ENCODE data around the gene NFKBIA. TPM values are rescaled to one million over a fixed set of nuclear protein-coding genes. Genes with fewer than 3 reads are reported as not detected.
"Not testable (repeated sequence)": the region's sequence is repeated elsewhere in the genome, so short reads cannot be mapped to it uniquely, and the experiment has no call there.

The NFKBIA gene, protein sequence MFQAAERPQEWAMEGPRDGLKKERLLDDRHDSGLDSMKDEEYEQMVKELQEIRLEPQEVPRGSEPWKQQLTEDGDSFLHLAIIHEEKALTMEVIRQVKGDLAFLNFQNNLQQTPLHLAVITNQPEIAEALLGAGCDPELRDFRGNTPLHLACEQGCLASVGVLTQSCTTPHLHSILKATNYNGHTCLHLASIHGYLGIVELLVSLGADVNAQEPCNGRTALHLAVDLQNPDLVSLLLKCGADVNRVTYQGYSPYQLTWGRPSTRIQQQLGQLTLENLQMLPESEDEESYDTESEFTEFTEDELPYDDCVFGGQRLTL
- total RNA-seq (10 to 100 TPM; 69.9 to 90.7 TPM), polyA plus RNA-seq (ENCODE audit: insufficient read length in 2 of 2) (10 to 100 TPM; 39.3 to 41.0 TPM)
- long read RNA-seq, donor 1, transcript NFKBIA-201 (6 exons, 1,558 nt) = major isoform, 19 of 34 reads
- long read RNA-seq, donor 1, partial matches to known transcripts = 10 of 34 reads
- long read RNA-seq, donor 1, other reads (novel, unspliced or antisense) = 0 of 34 reads
- long read RNA-seq, donor 2, transcript NFKBIA-201 (6 exons, 1,558 nt) = major isoform, 9 of 9 reads
- long read RNA-seq, donor 2, partial matches to known transcripts = 0 of 9 reads
- long read RNA-seq, donor 2, other reads (novel, unspliced or antisense) = 0 of 9 reads
- long read RNA-seq, donor 3, partial matches to known transcripts = 0 of 7 reads
- long read RNA-seq, donor 3, other reads (novel, unspliced or antisense) = 0 of 7 reads
- long read RNA-seq, donor 4, transcript NFKBIA-209 (5 exons, 1,537 nt) = minor isoform, 6 of 73 reads
- long read RNA-seq, donor 4, transcript NFKBIA-201 (6 exons, 1,558 nt) = major isoform, 37 of 73 reads
- long read RNA-seq, donor 4, partial matches to known transcripts = 24 of 73 reads
- long read RNA-seq, donor 4, other reads (novel, unspliced or antisense) = 0 of 73 reads

DNA sequence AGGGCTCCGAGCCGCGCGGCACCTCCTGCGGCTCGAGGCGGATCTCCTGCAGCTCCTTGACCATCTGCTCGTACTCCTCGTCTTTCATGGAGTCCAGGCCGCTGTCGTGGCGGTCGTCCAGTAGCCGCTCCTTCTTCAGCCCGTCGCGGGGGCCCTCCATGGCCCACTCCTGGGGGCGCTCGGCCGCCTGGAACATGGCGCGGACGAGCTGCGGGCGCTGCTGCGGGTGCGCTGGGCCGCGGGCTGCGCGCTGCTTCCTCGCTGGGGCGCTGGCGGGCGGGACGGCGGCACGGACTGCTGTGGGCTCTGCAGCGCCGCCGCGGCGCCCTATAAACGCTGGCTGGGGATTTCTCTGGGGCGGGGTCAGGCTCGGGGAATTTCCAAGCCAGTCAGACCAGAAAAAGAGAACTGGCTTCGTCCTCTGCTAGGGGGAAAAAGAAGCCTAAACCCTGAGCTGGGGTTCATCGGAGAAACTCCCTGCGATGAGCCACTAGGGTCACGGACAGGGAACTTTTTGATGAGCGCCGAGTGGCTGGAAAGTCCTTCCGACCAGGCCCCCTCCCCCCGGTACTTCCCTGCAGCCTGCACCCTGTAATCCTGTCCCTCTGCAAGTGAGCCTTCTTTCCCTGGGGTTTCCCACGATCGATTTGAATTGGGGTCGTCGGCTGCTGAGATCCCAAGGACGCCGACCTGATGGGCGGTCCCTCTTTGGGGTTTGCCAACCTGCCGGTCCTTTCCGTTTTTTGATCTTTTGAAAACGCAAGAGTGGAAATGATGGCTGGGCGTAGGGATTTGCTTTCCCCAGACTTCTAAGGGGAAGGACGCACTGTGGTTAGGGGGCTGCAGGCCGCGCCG is at the start of gene NFKBIA:
Gene NFKBIA (minus strand): TSS at position 301 of the 855 bp plus-strand sequence. CDS start 105 bp downstream, at position 196.
- peak within 1 kb of the TSS; percentile 74 for H3K4me3 ChIP-seq (ENCODE audit: low read depth, low read length)
- H3K36me3 ChIP-seq (ENCODE audit: control insufficient read depth, insufficient read depth, low read length) = peaks cover 22% of the 10 kb centered on the region
- peak in 4 of 6 donors; percentile 63 to 95 (median 82) for DNase-seq (ENCODE audit: low read depth in 4 of 6, low spot score in 6 of 6)
- under 1% methylated on average over 62 of the region's 69 CpGs for WGBS (ENCODE audit: insufficient coverage)
- H3K4me1 ChIP-seq (ENCODE audit: control insufficient read depth, insufficient read depth, low read length) = peaks cover 29% of the 10 kb centered on the region
- peak within 1 kb of the TSS; percentile 97 for H3K27ac ChIP-seq (ENCODE audit: low read depth, low read length)
- no peaks in the 10 kb centered on the region for H3K9me3 ChIP-seq (ENCODE audit: control insufficient read depth, insufficient read depth, low read length)
- no peaks in the 10 kb centered on the region for H3K27me3 ChIP-seq (ENCODE audit: control insufficient read depth, insufficient read depth, low read length)

DNA sequence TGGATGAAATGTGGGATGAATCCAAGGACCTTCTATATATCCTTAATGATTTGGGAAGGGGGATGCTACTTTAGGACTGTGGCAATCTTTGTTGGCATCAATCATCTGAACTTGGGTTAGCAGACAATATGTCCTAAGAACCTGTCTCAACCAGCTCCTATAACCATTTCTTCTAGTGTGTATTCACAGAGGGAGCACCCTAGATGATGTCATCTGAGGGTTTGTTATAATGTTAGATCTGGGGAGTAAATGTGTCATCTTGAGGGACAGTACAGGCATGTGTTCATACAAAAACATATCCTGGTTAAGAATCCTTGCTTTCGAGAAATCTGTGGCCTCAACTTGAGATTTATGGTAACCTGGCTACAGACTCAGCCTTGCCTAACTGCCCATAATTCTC is 41.9 kb upstream of the NFKBIA start:
- no peak for DNase-seq (ENCODE audit: low read depth in 4 of 6, low spot score in 6 of 6)
- H3K36me3 ChIP-seq (ENCODE audit: control insufficient read depth, insufficient read depth, low read length) = no peaks in the 10 kb centered on the region
- H3K4me1 ChIP-seq (ENCODE audit: control insufficient read depth, insufficient read depth, low read length) = no peaks in the 10 kb centered on the region
- no peaks in the 10 kb centered on the region for H3K9me3 ChIP-seq (ENCODE audit: control insufficient read depth, insufficient read depth, low read length)
- WGBS (ENCODE audit: insufficient coverage) = 100% methylated on average over 1 of the region's 1 CpG
- H3K27me3 ChIP-seq (ENCODE audit: control insufficient read depth, insufficient read depth, low read length) = no peaks in the 10 kb centered on the region
- H3K4me3 ChIP-seq (ENCODE audit: low read depth, low read length) = no peak overlapping the region
- H3K27ac ChIP-seq (ENCODE audit: low read depth, low read length) = no peak overlapping the region

DNA sequence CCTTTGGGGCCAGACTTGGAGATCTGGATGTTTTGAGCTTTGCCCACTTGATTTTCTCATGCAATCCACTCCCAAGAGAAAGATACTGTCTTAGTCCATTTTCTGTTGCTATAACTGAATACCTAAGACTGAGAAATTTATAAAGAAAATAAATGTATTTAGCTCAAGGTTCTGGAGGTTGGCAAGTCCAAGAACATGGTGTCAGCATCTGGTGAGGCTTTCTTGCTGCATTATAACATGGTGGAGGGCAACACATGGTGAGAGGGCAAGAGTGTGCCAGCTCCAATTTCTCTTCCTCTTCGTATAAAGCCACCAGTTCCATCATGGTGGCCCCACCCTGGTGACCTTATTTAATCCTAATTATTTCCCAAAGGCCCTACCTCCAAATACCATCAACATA is 39.6 kb upstream of the NFKBIA start:
- no peaks in the 10 kb centered on the region for H3K27me3 ChIP-seq (ENCODE audit: control insufficient read depth, insufficient read depth, low read length)
- H3K4me1 ChIP-seq (ENCODE audit: control insufficient read depth, insufficient read depth, low read length) = no peaks in the 10 kb centered on the region
- no peaks in the 10 kb centered on the region for H3K9me3 ChIP-seq (ENCODE audit: control insufficient read depth, insufficient read depth, low read length)
- H3K27ac ChIP-seq (ENCODE audit: low read depth, low read length) = no peak overlapping the region
- DNase-seq (ENCODE audit: low read depth in 4 of 6, low spot score in 6 of 6) = no peak
- no peaks in the 10 kb centered on the region for H3K36me3 ChIP-seq (ENCODE audit: control insufficient read depth, insufficient read depth, low read length)
- no CpG with 5 or more reads among the region's 1 CpG for WGBS (ENCODE audit: insufficient coverage)
- H3K4me3 ChIP-seq (ENCODE audit: low read depth, low read length) = no peak overlapping the region

DNA sequence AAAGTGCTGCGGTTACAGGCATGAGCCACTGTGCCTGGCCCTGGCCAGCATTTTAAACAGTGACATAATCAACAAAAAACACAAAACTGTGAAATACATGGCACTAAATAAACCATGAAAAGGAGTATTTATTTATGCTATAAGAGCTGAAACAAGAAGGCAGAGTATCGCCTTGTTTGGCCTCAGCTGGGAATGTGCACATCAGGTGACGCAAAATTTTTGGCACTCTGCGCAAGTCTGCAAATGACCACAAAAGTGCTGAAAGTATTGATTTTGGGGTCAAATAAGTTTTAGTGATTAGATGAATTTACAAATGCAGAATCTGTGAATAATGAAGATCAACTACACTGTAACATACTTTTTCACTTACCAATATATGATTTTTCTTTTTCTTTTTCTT is 36.6 kb upstream of the NFKBIA start:
- WGBS (ENCODE audit: insufficient coverage) = 83% methylated on average over 1 of the region's 4 CpGs
- Histone ChIP-seq H3K27me3 (ENCODE audit: control insufficient read depth, insufficient read depth, low read length) (no peaks in the 10 kb centered on the region), H3K4me3 (ENCODE audit: low read depth, low read length) (no peak overlapping the region), H3K9me3 (ENCODE audit: control insufficient read depth, insufficient read depth, low read length) (no peaks in the 10 kb centered on the region), H3K4me1 (ENCODE audit: control insufficient read depth, insufficient read depth, low read length) (no peaks in the 10 kb centered on the region), H3K27ac (ENCODE audit: low read depth, low read length) (no peak overlapping the region), H3K36me3 (ENCODE audit: control insufficient read depth, insufficient read depth, low read length) (no peaks in the 10 kb centered on the region)
- no peak for DNase-seq (ENCODE audit: low read depth in 4 of 6, low spot score in 6 of 6)

DNA sequence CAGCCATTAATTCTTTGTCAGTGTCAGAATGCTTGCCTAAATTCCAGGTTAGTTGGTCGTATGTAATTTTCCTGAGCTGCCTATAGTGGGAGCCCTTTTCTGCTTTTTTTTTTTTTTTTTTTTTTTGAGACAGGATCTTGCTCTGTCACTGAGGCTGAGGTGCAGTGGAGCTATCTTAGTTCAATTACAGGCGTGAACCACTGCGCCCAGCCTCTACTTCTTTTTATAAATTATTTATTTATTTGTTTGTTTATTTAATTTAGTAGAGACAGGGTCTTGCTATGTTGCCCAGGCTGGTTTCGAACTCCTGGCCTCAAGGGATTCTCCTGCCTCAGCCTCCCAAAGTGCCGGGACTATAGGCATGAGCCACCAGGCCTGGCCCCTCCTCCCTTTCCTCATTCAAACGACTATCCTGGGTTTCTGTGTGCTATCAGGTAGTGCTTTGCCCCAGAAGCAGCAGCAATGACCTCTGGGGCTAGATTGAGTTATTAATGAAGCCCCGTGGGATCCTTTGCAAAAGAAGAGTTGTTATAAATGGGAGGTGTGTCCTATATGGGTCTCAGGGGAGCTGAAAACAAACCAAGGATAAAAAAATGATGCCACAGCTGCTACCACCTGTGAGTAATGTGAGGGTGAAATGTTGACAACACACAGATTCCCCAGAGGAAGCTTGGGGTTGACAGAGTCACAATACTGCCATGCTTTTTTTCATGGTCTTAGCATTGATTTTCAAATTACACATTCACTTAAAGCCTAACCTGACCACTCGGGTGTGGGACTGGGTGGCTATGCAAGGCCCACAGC is 34.6 kb upstream of the NFKBIA start:
- 88% methylated on average over 2 of the region's 8 CpGs for WGBS (ENCODE audit: insufficient coverage)
- DNase-seq (ENCODE audit: low read depth in 4 of 6, low spot score in 6 of 6) = no peak
- H3K27ac ChIP-seq (ENCODE audit: low read depth, low read length) = no peak overlapping the region
- H3K9me3 ChIP-seq (ENCODE audit: control insufficient read depth, insufficient read depth, low read length) = no peaks in the 10 kb centered on the region
- no peak overlapping the region for H3K4me3 ChIP-seq (ENCODE audit: low read depth, low read length)
- no peaks in the 10 kb centered on the region for H3K27me3 ChIP-seq (ENCODE audit: control insufficient read depth, insufficient read depth, low read length)
- no peaks in the 10 kb centered on the region for H3K36me3 ChIP-seq (ENCODE audit: control insufficient read depth, insufficient read depth, low read length)
- H3K4me1 ChIP-seq (ENCODE audit: control insufficient read depth, insufficient read depth, low read length) = no peaks in the 10 kb centered on the region

DNA sequence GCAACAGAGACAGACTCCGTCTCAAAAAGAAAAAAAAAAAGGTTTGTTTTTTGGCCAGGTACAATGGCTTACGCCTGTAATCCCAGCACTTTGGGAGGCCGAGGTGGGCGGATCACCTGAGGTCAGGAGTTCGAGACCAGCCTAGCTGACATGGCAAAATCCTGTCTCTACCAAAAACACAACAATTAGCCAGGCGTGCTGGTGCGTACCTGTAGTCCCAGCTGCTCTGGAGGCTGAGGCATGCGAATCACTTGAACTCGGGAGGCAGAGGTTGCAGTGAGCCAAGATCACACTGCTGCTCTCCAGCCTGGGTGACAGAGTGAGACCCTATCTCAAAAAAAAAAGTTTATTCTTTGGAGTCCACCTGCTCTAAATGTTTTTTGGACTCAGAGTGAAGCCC is 33.9 kb upstream of the NFKBIA start:
- DNase-seq (ENCODE audit: low read depth in 4 of 6, low spot score in 6 of 6); H3K36me3 ChIP-seq (ENCODE audit: control insufficient read depth, insufficient read depth, low read length); H3K27me3 ChIP-seq (ENCODE audit: control insufficient read depth, insufficient read depth, low read length); H3K27ac ChIP-seq (ENCODE audit: low read depth, low read length); H3K9me3 ChIP-seq (ENCODE audit: control insufficient read depth, insufficient read depth, low read length); H3K4me3 ChIP-seq (ENCODE audit: low read depth, low read length); H3K4me1 ChIP-seq (ENCODE audit: control insufficient read depth, insufficient read depth, low read length): not testable (repeated sequence)
- WGBS (ENCODE audit: insufficient coverage) = 93% methylated on average over 4 of the region's 9 CpGs

DNA sequence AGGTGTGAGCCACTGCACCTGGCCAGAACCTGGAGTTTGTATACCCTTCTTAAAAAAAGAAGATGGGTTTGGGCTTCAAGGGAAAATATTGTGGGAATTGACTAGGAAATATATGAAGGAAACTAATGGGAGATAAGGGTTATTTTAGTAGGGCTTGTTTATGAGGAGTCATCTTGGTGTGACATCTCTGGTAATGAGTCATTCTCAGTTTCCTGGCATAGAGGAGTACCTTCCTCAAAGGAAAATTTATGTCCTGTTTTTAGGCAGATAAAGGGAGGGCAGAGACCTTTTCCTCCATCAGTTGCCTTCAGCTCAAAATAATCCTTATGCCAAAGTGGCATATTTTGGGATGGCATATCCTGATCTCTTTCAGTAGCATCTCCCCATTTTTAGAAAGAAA is 30.6 kb upstream of the NFKBIA start:
- no peak overlapping the region for H3K27ac ChIP-seq (ENCODE audit: low read depth, low read length)
- no peaks in the 10 kb centered on the region for H3K27me3 ChIP-seq (ENCODE audit: control insufficient read depth, insufficient read depth, low read length)
- no peak for DNase-seq (ENCODE audit: low read depth in 4 of 6, low spot score in 6 of 6)
- no peaks in the 10 kb centered on the region for H3K9me3 ChIP-seq (ENCODE audit: control insufficient read depth, insufficient read depth, low read length)
- no peaks in the 10 kb centered on the region for H3K36me3 ChIP-seq (ENCODE audit: control insufficient read depth, insufficient read depth, low read length)
- no peak overlapping the region for H3K4me3 ChIP-seq (ENCODE audit: low read depth, low read length)
- no peaks in the 10 kb centered on the region for H3K4me1 ChIP-seq (ENCODE audit: control insufficient read depth, insufficient read depth, low read length)

DNA sequence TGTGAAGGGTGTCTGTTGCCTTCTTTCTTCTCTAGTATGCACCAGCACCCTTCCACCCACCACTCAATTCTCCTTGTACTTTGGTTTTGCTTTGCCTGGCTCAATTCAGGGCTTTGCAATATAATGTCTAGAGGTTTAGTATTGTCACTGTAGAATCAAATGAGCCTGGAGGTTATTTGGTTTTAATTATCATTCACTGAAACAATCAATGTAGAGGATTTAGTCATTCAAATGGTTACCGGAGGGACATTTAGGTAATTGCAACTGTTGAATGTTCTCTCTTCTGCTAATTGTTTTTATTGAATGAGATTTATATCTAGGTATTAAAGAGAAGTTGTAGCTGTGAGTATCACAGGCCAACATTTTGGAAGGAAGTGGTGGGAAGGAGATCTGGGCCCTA is 29.3 kb upstream of the NFKBIA start:
- H3K4me3 ChIP-seq (ENCODE audit: low read depth, low read length) = no peak overlapping the region
- H3K36me3 ChIP-seq (ENCODE audit: control insufficient read depth, insufficient read depth, low read length) = no peaks in the 10 kb centered on the region
- H3K27ac ChIP-seq (ENCODE audit: low read depth, low read length) = no peak overlapping the region
- no peaks in the 10 kb centered on the region for H3K27me3 ChIP-seq (ENCODE audit: control insufficient read depth, insufficient read depth, low read length)
- H3K4me1 ChIP-seq (ENCODE audit: control insufficient read depth, insufficient read depth, low read length) = no peaks in the 10 kb centered on the region
- H3K9me3 ChIP-seq (ENCODE audit: control insufficient read depth, insufficient read depth, low read length) = no peaks in the 10 kb centered on the region
- peak in 1 of 6 donors; percentile 68 for DNase-seq (ENCODE audit: low read depth in 4 of 6, low spot score in 6 of 6)
- 75% methylated on average over 1 of the region's 1 CpG for WGBS (ENCODE audit: insufficient coverage)

All from spinal cord (tissue), 10 donors.